IPS DF 19.7 (cell line): ENCODE results near the gene CEP128.

ENCODE experiments used
- DNase-seq: peaks from one replicate; pipeline ENCODE4 v3.0.0-alpha.2; 2013; ENCODE audit warnings: low read depth, low spot score

CEP128 gene

DNA sequence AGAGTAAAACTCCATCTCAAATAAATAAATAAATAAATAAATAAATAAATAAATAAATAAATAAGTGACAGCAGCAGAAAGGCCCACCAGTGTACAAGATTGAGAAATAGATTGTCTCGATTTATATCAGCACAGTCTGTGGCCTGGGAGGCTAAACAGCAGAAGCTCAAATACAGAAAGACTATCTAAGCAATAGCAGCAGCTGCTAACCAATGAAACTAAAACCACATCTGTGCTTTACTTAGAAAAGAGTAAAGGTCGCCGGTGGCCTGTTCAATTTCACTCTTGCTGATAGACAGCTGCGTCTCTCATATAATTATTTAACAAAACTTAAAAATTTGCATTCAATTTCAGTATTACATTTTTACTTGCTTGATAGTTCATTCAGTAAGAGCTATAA lies 325.7 kb downstream of the CEP128 start:
- DNase-seq, result no peak

DNA sequence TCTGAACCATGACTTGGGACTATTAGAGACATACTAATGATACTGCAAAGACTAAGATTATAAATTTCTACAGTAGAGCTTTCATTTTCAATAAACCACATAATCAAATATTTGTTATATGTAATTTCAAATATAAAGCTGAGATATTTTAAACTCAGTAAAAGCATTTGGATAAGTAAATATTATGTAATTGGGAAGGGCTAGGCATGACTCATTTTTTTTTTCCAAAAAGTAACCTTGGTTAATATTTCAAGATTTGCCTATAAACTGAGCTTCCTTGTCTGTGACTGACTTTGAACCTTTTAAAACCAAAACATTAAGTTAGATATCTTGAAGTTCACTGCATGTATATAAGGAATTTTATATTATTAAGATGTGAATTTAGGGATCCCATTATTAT lies 332.5 kb downstream of the CEP128 start:
- DNase-seq, result no peak

DNA sequence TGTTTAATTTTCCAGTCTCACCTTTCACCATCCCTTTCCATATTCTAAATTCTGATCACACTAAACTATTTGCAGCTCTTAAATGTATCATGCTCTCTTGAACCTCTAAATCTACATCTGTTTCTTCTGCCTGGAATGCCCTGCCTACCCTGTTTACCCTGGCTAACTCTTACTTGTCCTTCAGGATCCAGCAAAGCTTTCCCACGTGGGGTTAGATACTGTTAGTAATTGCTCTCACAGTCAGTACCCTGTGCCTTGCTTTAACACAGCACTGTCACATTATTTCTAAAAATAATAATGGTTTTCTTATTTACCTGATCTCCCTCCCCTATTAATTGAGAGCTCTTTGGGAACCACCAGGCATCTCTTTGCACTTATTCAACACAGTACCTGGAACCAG lies 333.0 kb downstream of the CEP128 start:
- no peak for DNase-seq

DNA sequence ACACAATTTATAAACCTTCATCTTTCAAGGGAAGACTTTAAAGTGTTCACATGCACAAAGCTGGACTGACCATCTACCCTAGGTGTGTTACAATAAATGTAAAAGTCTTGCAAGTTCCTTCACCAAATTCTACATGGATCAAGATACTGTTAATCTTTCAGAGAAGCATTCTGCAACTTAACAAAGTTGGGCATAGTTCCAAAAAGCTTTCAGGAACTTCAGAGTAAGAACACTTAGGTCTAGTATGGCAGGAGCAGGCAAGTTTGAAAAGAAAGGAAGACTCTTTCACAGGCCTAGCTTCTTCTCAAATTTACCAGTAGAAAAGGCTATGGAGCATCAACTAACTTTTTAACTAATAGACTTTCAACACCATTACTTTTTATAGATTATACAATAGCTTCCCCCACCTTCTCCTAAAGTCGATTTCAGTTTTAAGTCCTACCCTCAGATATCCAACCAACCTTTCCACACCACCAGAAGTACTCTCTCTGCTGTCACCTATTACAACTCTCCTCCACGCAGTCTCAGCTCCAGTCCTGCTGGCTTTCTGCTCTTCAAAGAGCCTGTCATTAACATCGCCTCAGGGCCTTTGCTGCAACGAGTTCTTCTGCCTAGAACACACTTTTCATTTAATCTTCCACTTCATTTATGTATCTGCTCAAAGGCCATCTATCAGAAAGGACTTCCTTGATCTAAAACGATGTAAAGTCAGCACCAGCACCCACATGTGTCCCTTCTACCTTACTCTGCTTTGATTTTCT lies 333.9 kb downstream of the CEP128 start:
- DNase-seq, result no peak

DNA sequence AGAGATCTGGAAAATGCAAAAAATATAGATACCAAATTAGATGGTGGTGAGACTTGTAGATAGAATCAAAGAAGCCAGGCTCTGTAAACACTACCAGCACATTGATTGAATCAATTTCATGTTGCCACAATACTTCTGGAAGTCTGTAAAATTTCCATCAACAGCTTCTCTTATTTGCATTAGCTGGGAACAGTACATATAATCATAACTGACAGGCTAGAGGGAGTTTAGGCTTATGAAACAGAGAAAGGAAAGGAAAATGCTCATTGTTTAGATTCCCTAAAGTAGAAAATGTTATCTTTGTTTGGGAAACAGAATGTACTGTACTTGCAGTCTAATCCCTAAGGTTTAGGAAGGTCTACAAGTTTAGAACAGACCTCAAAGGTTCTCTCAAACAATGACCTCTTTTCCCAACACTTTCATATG lies 335.2 kb downstream of the CEP128 start:
- DNase-seq, result no peak

DNA sequence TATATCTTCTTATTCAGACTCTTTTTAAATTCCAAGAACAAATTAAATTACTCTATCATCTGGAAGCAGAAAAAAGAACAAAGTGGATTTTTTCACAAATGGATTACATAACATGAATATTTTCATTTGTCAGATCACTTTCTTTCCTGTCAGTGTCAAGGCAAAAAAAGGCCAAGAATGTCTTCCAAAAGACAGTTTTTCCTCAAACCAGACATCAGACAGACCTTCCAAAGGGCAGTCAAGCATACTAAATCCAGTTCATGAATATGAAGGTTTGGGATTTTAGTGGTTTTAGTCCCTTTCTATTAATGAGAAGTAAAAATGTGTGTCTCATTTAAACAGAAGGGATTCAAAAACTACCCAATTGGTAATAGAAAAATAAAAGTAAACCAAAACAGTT lies 336.0 kb downstream of the CEP128 start:
- no peak for DNase-seq

DNA sequence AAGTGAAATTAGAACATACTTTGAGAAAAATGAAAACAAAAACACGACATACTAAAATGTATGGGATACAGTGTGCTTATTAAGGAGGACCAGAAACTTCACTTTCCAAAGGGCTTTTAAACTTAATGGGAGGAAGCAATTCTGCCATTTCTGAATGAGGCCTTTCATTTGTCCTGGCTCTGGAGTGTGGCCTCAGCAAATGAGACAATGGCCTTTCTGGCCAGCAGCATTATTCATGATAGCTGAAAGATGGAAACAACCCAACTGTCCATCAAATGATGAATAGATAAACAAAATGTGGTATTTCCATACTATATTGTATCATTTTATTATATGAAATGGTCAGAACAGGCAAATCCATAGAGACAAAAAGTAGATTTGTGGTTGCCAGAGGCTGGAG lies 338.6 kb downstream of the CEP128 start:
- DNase-seq, result no peak

DNA sequence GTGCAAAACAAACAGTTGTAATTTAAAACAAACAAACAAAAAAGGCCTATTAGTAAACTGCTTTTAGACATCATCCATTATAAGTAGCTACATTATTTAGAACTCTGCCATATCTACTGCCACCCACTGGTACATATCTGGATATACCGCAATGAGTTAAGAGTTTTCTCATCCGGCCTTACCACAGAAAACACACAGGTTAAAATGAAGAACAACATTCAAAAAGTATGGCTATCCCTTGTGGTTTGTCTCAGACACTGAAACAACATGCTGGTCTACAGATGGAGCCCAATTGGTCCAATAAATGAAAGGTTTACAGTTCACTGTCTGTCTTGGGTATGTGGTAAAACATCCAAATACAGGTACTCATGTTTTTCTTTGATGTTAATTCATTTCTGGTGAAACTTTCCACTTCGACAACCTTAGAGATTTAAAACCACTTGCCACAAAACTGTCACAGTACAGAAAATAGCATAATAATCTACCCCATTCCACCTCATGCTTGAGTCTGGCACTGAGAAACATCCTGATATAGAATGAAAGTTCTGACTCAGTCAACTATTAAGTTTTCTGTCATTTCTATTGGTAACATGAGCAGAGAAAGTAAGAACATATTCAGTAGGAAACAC lies 354.3 kb downstream of the CEP128 start:
- no peak for DNase-seq

DNA sequence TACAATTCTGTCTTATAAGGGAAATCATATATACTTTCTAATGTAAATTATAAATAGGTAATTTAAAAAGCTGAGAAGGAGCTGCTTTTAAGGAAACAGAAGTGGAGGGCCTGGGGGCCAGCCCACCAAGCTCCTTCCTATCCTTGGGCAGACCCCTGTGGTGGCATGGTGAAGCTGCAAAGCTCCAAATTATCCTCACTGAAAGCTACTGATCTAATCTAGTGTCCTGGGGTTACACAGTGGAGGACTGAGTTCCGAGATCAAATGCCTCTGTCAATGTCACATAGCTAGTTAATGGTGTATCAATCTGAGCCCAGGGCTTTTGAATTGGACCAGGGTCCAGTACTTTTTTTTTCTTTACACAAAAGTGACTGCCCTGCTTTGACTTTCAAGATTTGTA lies 355.4 kb downstream of the CEP128 start:
- no peak for DNase-seq

DNA sequence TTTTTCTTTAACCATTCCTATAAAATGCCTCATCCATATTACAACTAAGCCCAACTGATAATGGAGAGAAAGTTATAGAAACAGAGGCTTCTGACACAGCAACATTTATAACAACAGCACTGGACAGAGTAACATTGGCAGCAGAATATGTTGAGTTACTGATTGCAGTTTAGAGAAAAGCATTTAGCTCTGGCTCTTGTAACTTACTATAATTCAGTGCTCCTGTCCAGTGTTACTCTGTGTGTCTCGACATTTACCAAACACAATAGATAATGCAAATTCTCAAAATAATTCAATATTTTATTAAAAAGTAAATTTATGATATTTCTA lies 356.1 kb downstream of the CEP128 start:
- DNase-seq, result no peak

DNA sequence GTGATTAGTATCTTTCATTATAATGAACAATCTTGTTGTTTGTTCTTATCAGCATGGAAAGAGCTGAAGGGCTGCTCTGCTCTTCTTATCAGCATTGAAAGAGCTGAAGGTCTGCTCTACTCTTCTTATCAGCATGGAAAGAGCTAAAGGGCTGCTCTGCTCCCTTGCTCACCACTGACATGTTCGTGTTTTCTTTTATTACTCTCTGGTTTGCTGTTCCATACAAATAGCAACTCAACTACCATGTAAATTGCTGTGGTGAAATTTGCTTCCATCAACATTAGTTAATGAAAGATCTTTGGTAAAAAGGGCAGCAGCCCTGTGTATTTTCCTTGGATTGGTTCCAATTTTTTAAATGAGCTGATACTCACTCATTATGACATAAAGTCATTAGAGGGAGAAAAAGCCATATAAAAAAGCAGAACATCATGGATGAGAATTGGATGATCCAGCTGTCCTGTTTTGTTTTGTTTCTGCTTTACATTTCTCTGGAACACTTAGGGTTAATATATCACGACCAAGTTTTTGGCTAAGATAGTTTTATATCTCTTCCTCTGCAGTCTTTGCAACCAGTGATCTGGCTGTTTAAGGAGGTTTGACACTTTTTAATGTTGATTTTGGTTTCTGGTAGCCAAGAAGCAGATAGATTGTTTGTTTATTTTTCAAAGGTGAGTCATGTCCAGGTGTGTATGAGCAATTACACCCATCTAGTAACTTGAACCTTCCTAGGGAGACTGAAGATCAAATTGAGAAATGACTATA lies 356.6 kb downstream of the CEP128 start:
- no peak for DNase-seq

DNA sequence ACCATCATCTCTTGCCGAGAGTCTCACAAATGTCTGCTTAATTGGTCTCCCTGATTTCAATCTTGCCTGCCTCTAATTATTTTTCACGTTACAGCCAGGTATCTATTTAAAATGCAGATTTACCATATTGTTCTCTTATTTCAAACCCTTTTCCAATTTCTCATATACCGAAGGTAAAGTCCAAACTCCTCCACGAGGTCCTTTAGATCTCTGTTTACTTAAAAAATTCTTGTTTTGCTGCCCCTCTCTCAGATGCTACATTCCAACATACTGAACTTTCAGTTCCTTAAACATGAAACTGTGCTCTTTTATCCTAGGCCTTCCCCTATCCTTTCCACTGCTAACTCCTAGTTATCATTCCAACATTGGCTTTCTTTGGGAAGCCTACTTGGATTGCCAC lies 363.9 kb downstream of the CEP128 start:
- DNase-seq, result no peak

DNA sequence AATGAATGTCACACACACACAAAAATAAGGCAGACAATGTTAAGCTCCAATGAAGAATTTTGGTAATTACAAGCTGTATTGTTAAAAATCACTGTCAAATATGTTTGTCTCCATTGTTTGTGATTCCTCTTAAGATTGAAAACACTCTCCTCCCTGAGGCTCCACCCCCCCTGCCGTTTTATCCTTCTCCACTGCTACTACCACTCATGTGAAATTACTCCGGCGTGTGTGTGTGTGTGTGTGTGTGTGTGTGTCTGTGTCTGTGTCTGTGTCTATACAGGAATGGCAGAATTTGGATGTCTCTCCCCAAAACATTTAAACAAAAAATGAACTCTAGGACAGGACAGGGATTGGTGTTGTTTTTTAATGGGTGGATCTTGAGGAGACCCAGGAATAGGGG lies 365.1 kb downstream of the CEP128 start:
- DNase-seq, result no peak

DNA sequence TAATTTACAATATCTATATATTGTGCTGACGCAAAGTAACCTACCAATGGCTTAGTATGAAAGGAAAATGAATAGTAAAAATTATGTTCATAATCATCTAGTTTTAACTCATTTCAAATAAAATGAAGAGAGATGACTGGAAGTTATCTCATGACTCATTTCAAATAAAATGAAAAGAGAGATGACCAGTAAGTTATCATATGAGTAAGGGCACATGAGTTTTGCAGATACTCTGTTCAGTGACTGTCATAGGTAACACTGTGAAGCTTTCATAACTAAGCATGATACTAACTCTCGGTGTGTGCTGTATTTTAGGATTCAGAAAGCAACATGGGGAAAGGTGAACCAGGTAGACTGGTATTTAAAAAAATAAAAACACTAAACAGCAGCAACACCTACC lies 365.8 kb downstream of the CEP128 start:
- DNase-seq, result no peak

DNA sequence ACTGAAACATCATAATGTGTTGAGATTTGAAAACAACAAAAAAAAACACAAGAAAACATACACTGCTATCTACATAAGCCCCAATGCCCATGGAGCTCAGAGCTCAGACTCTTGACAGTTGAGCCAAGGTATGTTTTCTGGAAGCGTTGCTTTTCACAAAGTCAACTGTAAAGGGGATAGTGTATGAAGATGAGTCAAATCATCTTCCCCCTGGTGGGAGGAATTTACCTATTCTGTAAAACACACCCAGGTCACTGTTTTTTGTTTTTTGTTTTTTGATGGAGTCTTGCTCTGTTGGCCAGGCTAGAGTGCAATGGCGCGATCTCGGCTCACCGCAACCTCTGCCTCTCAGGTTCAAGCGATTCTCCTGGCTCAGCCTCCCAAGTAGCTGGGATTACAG lies 368.9 kb downstream of the CEP128 start:
- DNase-seq, result no peak

DNA sequence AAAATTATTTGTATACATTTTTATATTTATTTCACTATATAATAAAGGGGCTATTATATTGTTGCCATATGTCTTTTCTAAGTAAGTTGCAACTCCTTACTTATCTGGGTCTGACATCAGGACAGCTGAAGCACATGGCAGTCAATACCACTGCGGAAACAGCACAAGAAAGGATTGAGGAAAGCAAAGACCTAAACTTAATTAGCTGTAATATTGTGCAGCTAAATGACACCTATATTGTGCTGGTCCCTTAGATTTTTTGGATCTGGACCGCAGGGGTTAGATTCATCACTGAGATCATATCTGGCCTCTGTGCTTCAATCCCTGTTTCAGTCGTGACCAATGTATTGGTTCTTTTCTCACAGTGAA lies 370.6 kb downstream of the CEP128 start:
- DNase-seq, result no peak

DNA sequence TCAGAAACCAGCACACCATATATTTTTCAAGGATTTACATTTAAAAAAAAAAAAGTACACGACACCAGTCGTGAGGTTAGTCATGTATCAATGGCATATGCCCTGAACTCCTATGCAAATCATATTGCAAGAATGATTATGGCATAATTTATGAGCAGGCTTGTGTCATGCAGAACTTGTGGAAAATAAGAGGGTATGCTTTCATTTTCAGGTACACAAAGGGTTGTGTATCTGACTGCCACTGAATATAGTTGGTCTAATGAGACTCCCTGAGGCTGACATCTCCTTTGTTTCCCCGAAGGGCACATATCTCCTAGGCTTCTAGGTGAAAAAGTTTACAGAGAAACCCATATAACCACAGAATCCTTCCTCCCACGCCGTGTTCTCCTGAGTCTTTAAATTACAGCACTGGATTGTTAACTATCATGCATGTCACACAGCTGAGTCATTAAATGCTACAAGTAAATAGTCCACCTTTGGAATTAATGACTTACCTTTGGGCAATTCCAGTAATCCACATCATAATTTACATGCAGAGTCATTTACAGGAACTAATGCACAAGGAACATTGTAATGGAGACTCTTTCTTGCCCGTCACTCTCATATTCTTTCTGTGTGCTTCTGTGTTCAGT lies 373.5 kb downstream of the CEP128 start:
- no peak for DNase-seq

DNA sequence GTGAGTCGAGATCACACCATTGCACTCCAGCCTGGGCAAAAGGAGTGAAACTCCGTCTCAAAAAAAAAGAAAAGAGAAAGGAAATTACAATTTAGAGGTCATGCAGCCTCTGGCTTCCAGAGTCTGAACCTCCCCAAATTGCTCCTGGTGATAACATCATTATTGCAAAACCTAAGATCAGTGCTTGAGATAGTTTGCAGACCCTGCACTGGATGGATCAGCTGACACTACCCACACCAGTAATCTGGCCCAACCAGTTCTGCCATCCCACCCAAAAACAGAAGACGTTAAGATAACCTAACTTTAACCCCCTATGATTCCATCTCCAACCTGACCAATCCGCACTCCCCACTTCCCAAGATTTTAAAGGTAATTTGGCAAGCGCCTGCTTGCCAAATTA lies 376.5 kb downstream of the CEP128 start:
- no peak for DNase-seq

DNA sequence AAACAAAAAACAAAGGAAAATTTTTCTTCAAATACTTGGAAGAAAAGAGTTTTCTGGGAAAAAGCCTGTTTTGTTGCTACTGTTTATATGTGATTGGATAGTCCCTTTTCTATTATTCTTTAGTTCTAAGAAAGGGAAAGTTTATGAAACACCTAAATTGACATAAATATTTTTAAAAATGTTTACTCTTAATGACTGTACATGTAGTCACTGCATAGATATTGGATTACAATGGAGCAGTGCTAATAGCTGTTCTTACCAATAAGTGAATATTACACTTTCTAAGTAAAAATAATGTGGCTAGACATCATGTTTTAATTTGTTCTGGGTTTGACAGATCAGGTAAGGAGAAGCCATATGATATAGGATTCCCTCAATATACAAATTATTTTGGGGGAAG lies 377.5 kb downstream of the CEP128 start:
- DNase-seq, result no peak

DNA sequence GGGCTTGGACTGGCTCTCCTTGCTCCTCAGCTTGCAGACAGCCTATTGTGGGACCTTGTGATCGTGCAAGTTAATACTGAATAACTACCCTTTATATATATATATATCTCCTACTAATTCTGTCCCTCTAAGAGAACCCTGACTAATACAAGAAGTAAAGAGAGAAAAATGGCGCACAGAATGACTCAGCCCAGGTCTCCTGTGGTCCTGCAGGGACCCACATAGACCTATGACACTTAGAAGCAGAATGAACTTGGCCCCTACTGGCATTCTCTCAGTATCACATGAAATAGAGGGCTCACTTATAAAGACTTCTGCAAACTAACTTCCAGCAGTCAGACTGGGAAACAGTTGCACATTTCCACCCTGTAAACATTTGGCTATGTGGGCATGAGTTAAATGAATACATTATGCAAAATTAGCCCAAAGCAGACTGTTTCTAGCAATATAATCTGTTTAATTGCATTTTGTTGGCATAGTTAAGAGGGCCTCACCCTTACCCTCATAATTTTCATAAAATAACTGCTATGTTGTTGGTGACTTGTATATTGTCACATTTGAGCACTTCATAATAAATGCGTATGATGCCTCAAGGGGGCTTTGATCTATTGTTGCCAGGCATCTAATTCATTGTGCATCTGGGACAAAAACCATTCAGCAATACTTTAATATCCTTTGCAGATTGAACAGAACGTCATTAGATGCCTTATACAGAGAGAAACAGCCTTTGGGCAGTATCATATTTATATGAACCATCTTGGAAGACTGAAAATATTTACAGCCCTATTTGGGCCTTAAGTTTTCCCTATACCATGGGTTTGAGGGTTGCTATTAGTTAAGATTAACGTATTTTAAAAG lies 380.5 kb downstream of the CEP128 start:
- no peak for DNase-seq

DNA sequence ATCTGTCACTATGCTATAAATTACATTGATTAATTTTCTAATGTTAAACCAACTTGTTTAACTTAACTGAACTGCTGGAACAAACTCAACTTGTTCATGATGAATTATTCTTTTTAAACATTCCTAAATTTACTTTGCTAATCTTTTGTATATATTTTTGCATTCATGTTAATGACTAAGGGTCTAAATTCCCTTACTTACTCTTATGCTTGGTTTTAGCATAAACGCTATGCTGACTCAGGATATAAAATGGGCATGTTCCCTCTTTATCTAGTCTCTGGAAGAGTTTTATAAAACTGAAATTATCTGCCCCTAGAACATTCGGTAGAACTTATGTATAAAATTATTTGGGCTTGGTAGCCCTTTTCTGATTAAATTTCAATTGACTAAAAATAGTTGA lies 387.4 kb downstream of the CEP128 start:
- DNase-seq, result no peak

DNA sequence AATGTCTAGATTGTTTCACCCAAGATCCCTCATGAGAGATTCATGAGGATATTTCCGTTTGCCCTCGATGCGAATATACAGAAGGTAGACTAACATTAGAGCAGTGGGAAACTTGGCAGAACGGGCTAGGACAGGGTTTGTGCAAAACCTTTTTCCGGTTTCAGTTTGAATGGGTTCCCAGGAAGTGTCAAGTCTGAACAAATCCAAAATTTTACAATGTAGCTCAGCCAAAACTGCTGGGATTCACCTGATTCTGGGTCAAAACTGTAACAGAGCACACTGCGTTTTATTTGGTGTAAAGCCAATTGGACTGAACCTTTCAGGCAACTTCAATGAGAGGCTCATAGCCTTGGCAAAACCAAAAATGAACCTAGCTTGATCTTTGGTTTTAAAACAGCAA lies 392.4 kb downstream of the CEP128 start:
- DNase-seq, result no peak
